Measurements from ENCODE around the gene ARHGEF12. TPM values are rescaled to one million over a fixed set of nuclear protein-coding genes. Genes with fewer than 3 reads are reported as not detected.

The ARHGEF12 gene
- polyA plus RNA-seq, 3 donors, result 114 to 152 (median 121) TPM

GRCh38 chr11:120514541-120515121 is 178.4 kb downstream of the ARHGEF12 start:
- no peak for DNase-seq

DNA sequence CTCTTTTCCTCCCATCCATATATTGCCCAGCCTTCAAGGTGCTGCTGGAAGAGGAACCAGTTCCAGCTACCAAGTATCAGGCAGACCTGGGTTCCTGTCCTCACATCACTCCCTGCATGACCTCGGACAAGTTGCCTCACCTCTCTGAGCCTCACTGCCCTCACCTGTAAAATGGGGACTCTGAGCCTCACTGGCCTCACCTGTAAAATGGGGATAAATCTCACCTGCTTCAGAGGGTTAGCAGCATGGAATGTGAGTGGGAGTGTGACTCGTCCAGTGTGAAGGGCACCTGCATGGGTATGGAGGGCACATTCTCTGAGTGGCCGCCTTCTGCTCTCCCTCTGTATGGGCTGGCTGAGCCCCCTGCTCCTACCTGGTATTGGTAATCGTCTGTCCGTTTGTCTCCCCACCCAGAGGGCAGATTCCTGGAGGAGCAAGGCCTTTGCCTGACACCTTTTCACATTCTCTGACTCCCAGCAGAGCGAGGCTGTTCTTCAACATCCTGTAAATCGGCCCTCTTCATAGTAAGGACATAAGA is 179.0 kb downstream of the ARHGEF12 start:
- no peak for DNase-seq

GRCh38 chr11:120516461-120517389 is 180.5 kb downstream of the ARHGEF12 start:
- DNase-seq, result no peak

DNA sequence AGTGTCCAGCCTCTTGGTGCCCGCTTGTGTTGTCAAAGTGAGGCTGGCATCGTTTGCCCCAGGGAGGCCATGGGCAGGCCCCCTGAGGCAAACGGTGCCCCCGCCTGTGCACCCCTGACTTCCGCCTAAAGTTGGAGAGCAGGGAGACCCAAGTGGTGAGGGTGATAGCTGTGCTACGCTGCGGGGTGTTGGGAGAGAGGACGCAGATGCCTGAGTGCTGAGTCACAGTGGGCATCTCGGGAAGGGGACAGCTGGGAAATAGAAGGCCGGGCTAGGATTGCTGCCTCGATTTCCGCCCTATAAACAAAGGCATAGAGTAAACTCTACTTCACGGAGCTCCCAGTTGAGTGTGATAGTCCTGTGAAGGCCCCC is 181.2 kb downstream of the ARHGEF12 start:
- no peak for DNase-seq

- no peak for DNase-seq
Observed at GRCh38 chr11:120517801-120518291, 181.6 kb downstream of the ARHGEF12 start.

GRCh38 chr11:120518356-120518755 is 182.1 kb downstream of the ARHGEF12 start:
- no peak for DNase-seq

DNA sequence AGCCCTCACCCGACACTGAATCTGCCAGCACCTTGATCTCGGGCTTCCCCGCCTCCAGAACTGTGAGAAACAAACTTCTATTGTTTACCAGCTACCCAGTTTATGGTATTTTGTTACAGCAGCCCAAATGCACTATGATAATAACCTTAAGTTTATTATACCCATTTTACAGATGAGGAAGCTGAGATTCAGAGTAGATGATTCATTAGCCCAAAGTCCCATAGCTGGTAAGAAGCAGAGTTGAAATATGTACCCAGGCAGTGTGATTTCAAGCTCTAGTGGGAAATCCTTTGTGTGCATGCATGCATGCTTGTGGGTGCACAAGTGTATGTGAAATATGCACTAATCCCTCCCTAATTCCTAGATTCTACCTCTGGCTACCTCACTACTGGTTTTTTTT is 183.3 kb downstream of the ARHGEF12 start:
- no peak for DNase-seq

DNA sequence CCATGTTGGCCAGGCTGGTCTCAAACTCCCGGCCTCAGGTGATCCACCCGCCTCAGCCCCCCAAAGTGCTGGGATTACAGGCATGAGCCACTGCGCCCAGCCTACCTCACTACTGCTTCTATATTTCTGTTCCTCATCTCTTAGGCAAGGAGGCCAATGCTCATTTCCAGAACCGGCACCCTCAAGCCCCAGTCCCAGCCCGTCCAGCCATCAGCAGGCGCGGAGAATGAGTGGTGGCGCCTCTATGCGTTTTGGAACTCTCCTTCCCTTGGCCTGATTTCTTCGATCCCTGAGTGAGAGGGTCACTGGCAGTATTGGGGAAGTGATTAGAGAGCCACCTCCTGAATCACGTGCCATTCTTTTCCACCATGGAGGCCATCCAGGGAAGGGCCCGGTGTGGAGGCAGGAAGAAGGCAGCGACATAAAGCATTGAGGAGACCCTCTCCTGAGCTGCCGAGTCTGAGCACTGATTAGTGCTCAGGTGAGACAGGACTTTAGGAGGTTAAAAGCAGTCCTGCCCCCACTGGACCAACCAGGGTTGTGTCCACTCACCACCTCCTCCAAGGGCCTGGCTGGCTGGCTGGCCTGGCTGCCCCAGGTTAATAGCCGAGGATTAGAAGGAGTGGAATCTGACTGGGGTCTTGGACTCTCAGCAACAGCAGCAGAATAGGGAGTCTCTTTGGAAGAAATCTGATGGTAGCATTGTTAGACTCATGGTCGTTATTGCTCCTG is 184.0 kb downstream of the ARHGEF12 start:
- no peak for DNase-seq

DNA sequence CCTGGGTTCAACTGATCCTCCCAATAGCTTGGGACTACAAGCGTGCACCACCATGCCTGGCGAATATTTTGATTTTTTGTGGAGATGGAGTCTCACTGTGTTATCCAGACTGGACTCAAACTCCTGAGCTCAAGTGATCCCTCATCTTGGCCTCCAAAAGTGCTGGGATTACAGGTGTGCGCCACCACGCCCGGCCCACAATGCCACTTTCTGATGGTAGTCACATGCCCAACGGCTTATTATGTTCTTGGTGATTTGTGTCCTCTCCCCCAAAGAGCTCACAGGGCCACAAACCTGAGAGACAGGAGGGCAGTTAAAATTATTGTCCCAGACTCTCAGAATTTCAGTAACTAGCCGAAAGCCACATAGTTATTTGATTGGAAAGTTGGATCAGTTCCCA is 185.0 kb downstream of the ARHGEF12 start:
- DNase-seq, result no peak

GRCh38 chr11:120522021-120522420 is 185.8 kb downstream of the ARHGEF12 start:
- no peak for DNase-seq

GRCh38 chr11:120522736-120523135 is 186.5 kb downstream of the ARHGEF12 start:
- DNase-seq, result no peak

DNA sequence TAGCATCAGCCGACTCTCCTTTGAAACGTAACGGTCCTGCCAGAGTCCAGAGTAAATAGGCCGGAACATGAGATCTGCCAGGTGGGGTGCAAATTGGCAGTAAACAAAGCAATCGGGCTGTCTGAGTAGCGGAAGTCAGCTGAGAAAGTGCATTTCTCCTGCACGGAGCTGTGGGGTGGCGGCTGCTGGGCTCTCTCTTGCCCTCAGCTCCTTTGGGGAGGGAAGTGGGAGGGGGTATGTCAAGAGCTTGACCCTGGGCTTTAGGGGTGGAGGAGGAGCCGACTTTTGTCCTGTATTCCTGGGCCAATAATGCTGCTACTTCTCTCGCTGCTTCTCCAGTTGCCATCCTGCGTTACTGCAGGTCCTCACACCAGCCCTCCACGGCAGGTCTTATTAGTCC is 187.0 kb downstream of the ARHGEF12 start:
- peak; percentile 57 for DNase-seq

- DNase-seq, result no peak
Observed at GRCh38 chr11:120524536-120525085, 188.4 kb downstream of the ARHGEF12 start.

- no peak for DNase-seq
Observed at GRCh38 chr11:120525261-120526171, 189.3 kb downstream of the ARHGEF12 start.

GRCh38 chr11:120526241-120526640 is 190.0 kb downstream of the ARHGEF12 start:
- no peak for DNase-seq

DNA sequence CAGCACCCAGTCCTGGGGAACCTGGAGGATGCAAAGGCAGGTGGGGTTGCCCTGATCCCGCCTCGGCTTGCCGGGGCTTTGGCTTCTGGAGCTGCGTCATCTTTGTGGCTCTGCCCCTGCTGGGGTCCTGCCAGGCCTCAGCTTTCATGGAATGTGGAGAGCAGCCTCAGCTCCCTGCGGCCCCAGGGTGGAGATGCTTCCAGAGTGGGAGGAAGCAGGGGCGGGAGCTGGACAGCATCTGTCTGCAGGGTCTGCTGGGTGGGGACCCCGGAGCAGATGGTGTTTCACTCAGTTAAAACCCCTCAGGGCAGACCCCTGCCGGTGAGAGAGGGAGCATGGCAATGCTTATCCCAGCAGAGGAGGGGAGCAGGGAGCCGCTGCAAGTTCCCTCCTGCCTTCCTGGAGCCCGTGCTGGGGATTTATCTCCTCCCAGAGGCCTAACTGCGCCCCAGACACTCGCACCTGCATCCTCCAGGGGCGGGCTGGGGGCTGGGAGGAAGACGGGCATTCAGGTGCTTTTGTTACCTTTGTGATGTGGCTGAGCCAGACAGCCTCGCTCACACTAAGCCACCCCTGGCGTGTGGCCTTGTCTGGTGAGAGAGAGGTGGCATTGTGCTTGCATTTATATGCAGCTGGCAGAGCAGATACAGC is 191.0 kb downstream of the ARHGEF12 start:
- no peak for DNase-seq

- DNase-seq, result no peak
Observed at GRCh38 chr11:120528749-120529148, 192.5 kb downstream of the ARHGEF12 start.

DNA sequence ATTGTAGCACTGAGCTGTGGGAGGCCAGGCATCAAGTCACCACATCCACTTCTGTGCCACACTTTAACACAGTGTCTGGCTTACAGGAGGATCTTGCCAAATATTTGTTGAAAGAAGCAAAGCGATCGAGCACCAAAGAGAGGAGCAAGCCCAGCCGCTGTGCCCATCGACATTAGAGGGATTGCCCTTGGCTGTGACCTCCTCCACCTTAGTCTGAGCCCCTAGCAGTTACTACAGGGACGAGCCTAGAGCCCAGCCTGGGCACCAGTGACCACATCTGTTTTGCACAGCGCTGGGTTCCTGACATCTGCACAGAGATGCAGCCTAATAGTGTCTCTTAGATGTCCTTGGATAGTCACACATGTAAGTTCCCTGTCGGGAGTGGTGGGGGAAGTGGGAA is 193.0 kb downstream of the ARHGEF12 start:
- DNase-seq, result no peak

GRCh38 chr11:120529911-120530310 is 193.7 kb downstream of the ARHGEF12 start:
- no peak for DNase-seq

Measured in renal pelvis (tissue), 4 donors.